Naive thymus-derived CD8-positive, alpha-beta T cell (primary cell): Measurements from ENCODE around the gene ASB3. TPM values are rescaled to one million over a fixed set of nuclear protein-coding genes. Genes with fewer than 3 reads are reported as not detected.

ENCODE experiments used
- ATAC-seq, 2 donors: fragments of 150-1000 bp; cut with Tn5 transposase in 1 of 2; sonication (Bioruptor Pico), chemical (Tn5 transposase) in 1 of 2; 1 replicate in 1 of 2; 2 replicates in 1 of 2; pipeline ENCODE4 v1.10.0; 2021; ENCODE audit warnings: mild to moderate bottlenecking in 2 of 2, moderate library complexity in 2 of 2
- POLR2A ChIA-PET: fragments of 350-600 bp; sonication (Branson Sonifier 250); formaldehyde crosslinking; loops from one replicate; lab custom pipeline; 2021; ENCODE audit warnings: antibody characterized with exemption; lab: Charles Lee
- DNase-seq, 10 donors: peaks; one replicate each; pipeline versions ENCODE4 v3.0.0 to v3.0.0-alpha.2; 2020 to 2022
- H3K27ac Mint-ChIP-seq, 10 donors: one replicate each; pipeline ENCODE4 v1.8.0; 2020 to 2022; ENCODE audit warnings: mild to moderate bottlenecking in 10 of 10, mixed read lengths in 10 of 10, moderate library complexity in 4 of 10, inconsistent platforms in 1 of 10
- H3K27me3 Mint-ChIP-seq, 5 donors: one replicate each; pipeline ENCODE4 v1.8.0; 2021 to 2022; ENCODE audit warnings: mixed read lengths in 5 of 5
- H3K36me3 Mint-ChIP-seq, 3 donors: one replicate each; pipeline ENCODE4 v1.8.0; 2020 to 2022; ENCODE audit warnings: mixed read lengths in 3 of 3, mild to moderate bottlenecking in 2 of 3, inconsistent platforms in 1 of 3
- H3K4me1 Mint-ChIP-seq, 4 donors: one replicate each; pipeline ENCODE4 v1.8.0; 2021 to 2022; ENCODE audit warnings: mixed read lengths in 4 of 4
- H3K4me3 Mint-ChIP-seq, 10 donors: one replicate each; pipeline ENCODE4 v1.8.0; 2020 to 2022; ENCODE audit warnings: mild to moderate bottlenecking in 10 of 10, mixed read lengths in 10 of 10, moderate library complexity in 6 of 10, inconsistent platforms in 1 of 10
- H3K9me3 Mint-ChIP-seq, 9 donors: one replicate each; pipeline ENCODE4 v1.8.0; 2020 to 2022; ENCODE audit warnings: mixed read lengths in 9 of 9, mild to moderate bottlenecking in 3 of 9, inconsistent platforms in 1 of 9, moderate library complexity in 1 of 9
- polyA plus RNA-seq, 3 donors: library from polyadenylated mRNA; unstranded; fragments of 300-500 nt; fragmentation: Illumina TruSeq; gene quantifications; one replicate each; pipeline ENCODE4 v1.2.3, GENCODE V29; 2021
- total RNA-seq, 8 experiments: library from RNA in 2 of 8; stranded (reverse) in 2 of 8; gene quantifications; one replicate each; pipeline ENCODE4 v1.2.3 and lab custom pipeline; 2021 to 2026

The ASB3 gene
- total and polyA plus RNA-seq, 5 experiments from 2014 or later, result 14.9 to 39.8 (median 17.4) TPM

DNA sequence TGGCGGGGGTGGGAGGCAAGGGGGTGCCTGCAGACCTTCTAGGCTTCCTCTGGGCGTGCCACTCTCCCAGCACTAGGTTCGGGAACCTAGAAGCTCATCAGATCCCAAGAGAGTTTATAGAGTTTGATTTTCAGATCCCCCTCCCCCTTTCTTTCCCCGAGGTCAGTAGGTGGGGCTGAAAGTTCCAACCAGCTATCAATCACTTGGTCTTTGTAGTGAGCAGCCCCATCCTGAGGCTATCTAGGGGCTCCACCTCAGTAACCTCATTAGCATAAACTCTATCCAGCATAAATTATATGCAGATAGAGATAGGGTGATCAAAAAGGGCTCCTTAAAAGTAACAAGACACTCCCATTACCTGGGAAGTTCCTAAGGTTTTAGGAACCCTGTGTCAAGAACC, 32.9 kb upstream of the ASB3 start:
- ATAC-seq (no peak), DNase-seq (no peak)
- Mint-ChIP-seq H3K27me3 (no peaks in the 10 kb centered on the region), H3K27ac (peak overlapping the region in 3 of 10 donors; percentile 27 to 51 (median 43)), H3K36me3 (peaks cover 6 to 49% (median 25%) of the 10 kb centered on the region in 3 donors), H3K4me1 (no peaks in the 10 kb centered on the region), H3K9me3 (no peaks in the 10 kb centered on the region), H3K4me3 (no peak overlapping the region)
- POLR2A ChIA-PET, result no interaction called here

DNA sequence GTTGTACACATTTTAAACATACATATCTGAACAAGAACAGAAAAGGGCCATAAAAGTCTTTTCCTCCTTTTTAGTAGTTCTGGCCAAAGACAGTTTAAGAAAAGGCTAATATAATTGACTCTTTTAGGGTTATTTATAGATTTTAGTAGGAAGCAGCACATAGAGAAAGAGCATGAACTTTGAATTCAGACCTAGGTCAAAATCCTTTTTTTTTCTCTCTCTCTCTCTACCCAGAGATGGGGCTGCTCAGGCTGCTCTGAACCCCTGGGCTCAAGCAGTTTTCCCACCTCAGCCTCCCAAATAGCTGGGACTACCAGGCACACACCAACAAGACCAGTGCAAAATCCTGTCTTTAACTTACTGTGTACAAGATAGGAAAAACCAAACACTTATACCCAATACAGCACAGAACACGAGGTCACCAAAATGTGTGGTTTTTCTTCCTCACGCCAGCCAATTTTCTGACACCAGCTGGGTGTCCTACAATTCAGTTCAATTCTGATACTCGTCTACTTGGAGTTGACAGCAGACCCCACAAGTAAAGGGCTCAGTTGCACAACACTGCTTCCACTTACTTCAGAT, 32.2 kb upstream of the ASB3 start:
- POLR2A ChIA-PET, result no interaction called here
- no peak for DNase-seq
- Mint-ChIP-seq H3K9me3 (no peaks in the 10 kb centered on the region), H3K36me3 (peaks cover 6 to 54% (median 25%) of the 10 kb centered on the region in 3 donors), H3K4me1 (no peaks in the 10 kb centered on the region), H3K27me3 (no peaks in the 10 kb centered on the region), H3K4me3 (no peak overlapping the region), H3K27ac (peak overlapping the region in 3 of 10 donors; percentile 6 to 70 (median 43))
- no peak for ATAC-seq

DNA sequence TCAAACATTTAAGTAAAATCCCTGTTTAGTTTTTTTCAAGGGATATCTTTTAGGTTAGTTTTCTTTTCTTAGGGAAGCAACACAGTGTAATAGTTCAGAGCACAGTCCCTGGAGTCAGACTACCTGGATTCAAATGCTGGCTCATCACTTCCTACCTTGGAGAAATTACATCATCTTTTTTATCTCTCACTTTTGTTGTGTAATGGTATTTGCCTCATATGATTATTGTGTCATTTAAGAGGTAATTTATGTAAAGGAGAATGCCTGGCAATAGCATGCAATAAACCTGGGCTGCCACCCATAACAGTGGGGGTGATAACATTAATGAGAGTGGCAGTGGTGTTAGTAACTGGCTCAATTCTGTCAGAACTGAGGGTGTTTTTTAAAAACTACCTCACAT, 26.4 kb upstream of the ASB3 start:
- H3K36me3 Mint-ChIP-seq, result peaks cover 6 to 92% (median 39%) of the 10 kb centered on the region in 3 donors
- POLR2A ChIA-PET, result no interaction called here

DNA sequence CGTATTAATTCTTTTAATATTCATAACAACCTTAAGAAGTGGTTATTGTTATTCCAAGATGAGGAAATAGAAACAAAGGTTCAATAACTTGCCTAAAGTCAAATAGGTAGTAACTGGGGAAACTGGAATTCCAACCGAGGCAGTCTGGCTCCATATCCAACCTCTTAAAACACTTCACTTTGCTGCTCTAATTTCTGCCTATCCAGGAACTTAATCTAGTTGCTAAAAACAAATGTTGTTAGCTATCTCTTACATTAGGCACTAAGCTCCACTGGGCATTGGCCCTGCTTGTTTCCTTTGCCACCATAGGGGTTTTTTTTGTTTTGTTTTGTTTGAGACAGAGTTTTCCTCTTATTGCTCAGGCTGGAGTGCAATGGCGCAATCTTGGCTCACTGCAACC, 24.8 kb upstream of the ASB3 start:
- H3K27ac Mint-ChIP-seq, result no peak overlapping the region
- peaks cover 0 to 3% (median 0%) of the 10 kb centered on the region in 4 donors for H3K4me1 Mint-ChIP-seq
- H3K36me3 Mint-ChIP-seq, result peaks cover 0 to 93% (median 33%) of the 10 kb centered on the region in 3 donors
- no peaks in the 10 kb centered on the region for H3K9me3 Mint-ChIP-seq
- no peak overlapping the region for H3K4me3 Mint-ChIP-seq
- no peaks in the 10 kb centered on the region for H3K27me3 Mint-ChIP-seq
- no peak for DNase-seq
- ATAC-seq, result no peak
- POLR2A ChIA-PET, result no interaction called here

More for the DNA sequence above, 26.4 kb upstream of the ASB3 start:
- Mint-ChIP-seq H3K27ac (peak overlapping the region in 1 of 10 donors; percentile 9), H3K4me3 (no peak overlapping the region), H3K27me3 (no peaks in the 10 kb centered on the region), H3K9me3 (no peaks in the 10 kb centered on the region), H3K4me1 (no peaks in the 10 kb centered on the region)
- DNase-seq (no peak), ATAC-seq (no peak)

DNA sequence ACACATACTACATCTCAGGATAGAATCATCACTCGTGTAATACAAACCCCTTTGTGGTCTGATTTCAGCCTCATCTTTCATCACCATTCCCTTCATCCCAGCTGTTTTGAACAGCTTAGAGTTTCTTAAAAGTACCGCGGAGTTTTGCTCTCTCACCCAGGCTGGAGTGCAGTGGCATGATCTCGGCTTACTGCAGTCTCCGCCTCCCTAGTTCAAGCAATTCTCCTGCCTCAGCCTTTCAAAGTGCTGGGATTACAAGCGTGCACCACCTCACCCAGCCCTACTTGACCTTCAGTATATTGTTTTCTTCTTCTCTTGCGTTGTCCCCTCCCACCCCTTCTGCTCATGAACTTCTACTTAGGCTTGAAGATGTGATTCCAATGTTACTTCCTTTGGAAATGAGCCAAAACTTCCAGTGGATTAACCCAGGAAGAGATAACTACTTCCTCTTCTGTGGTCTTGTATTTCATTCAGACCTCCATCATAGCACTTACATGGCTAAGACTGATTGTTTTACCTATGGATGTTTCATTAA, 15.9 kb upstream of the ASB3 start:
- ATAC-seq (no peak), DNase-seq (no peak)
- peaks cover 0 to 5% (median 0%) of the 10 kb centered on the region in 4 donors for H3K4me1 Mint-ChIP-seq
- peaks cover 7 to 86% (median 12%) of the 10 kb centered on the region in 3 donors for H3K36me3 Mint-ChIP-seq
- H3K9me3 Mint-ChIP-seq, result no peaks in the 10 kb centered on the region
- H3K4me3 Mint-ChIP-seq, result no peak overlapping the region
- no peaks in the 10 kb centered on the region for H3K27me3 Mint-ChIP-seq
- peak overlapping the region in 4 of 10 donors; percentile 0 to 29 (median 20) for H3K27ac Mint-ChIP-seq
- POLR2A ChIA-PET, result no interaction called here

DNA sequence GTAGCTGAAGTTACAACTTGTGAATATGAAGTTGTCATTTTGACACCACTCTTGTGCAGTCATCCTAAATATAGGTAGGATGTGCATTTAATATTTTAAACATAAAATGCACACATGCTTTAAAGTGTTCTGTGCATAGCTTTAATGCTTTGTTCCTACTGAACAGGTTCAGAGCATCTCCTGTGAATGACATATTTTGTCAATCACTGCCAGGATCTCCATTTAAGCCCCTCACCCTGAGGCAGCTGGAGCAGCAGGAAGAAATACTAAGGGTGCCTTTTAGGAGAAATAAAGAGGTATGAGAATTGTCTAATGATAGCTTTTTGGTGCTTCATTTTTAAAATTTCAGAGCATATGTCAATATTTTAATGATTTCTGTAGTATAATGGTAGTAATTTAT, 14.8 kb upstream of the ASB3 start:
- ATAC-seq (no peak), DNase-seq (no peak)
- Mint-ChIP-seq H3K4me1 (peaks cover 0 to 2% (median 0%) of the 10 kb centered on the region in 4 donors), H3K36me3 (peaks cover 7 to 80% (median 9%) of the 10 kb centered on the region in 3 donors), H3K4me3 (no peak overlapping the region), H3K27me3 (no peaks in the 10 kb centered on the region), H3K9me3 (no peaks in the 10 kb centered on the region), H3K27ac (no peak overlapping the region)
- POLR2A ChIA-PET, result interaction anchor here (0.7 kb wide), 1 partner anchor 576 kb away, joined by 3 read pairs; no protein-coding TSS in a partner anchor

DNA sequence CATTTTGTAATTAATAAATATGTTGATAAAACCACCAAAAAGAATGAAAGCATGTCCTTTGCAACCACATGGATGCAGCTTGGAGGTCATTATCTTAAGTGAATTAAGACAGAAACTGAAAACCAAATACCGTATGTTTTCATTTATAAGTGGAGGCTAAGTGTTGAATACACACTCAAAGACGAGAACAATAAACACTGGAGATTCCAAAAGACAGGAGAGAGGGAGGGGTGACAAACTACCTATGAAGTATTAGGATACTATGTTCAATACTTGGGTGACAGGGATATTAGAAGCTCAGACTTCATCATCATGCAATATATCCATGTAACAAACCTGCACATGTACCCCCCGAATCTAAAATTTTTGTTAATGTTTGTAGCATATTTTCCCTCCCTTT, 7.1 kb upstream of the ASB3 start:
- no peak for DNase-seq

DNA sequence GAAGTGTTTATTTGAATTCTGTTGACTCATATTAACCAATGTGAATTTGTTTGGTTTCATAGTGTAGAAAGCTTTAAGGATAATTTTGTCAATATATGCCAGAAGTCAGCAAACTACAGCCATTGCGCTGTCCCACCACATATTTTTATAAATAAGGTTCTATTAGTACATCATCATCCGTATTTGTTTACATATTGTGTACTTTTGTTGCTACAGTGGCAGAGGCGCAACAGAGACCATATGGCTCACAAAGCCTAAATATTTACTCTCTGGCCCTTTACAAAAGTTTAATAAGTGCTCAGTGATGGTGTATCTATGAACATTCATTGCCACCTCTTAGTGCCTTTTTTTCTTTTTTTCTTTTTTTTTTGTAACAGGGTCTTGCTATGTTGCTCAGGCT, 6.5 kb upstream of the ASB3 start:
- Mint-ChIP-seq H3K4me3 (no peak overlapping the region), H3K4me1 (peaks cover 4 to 32% (median 13%) of the 10 kb centered on the region in 4 donors), H3K27ac (peak overlapping the region in 3 of 10 donors; percentile 26 to 47 (median 29)), H3K36me3 (peaks cover 0 to 40% (median 7%) of the 10 kb centered on the region in 3 donors), H3K27me3 (no peaks in the 10 kb centered on the region), H3K9me3 (no peaks in the 10 kb centered on the region)
- POLR2A ChIA-PET, result interaction anchor here (0.7 kb wide), 1 partner anchor 873 kb away, joined by 3 read pairs; no protein-coding TSS in a partner anchor
- DNase-seq, result no peak
- ATAC-seq, result no peak

More for the DNA sequence above, 7.1 kb upstream of the ASB3 start:
- H3K4me3 Mint-ChIP-seq, result no peak overlapping the region
- ATAC-seq, result no peak
- H3K27me3 Mint-ChIP-seq, result no peaks in the 10 kb centered on the region
- peaks cover 0 to 44% (median 7%) of the 10 kb centered on the region in 3 donors for H3K36me3 Mint-ChIP-seq
- POLR2A ChIA-PET, result no interaction called here
- H3K27ac Mint-ChIP-seq, result peak overlapping the region in 3 of 10 donors; percentile 26 to 47 (median 29)
- H3K9me3 Mint-ChIP-seq, result no peaks in the 10 kb centered on the region
- H3K4me1 Mint-ChIP-seq, result peaks cover 0 to 26% (median 9%) of the 10 kb centered on the region in 4 donors

DNA sequence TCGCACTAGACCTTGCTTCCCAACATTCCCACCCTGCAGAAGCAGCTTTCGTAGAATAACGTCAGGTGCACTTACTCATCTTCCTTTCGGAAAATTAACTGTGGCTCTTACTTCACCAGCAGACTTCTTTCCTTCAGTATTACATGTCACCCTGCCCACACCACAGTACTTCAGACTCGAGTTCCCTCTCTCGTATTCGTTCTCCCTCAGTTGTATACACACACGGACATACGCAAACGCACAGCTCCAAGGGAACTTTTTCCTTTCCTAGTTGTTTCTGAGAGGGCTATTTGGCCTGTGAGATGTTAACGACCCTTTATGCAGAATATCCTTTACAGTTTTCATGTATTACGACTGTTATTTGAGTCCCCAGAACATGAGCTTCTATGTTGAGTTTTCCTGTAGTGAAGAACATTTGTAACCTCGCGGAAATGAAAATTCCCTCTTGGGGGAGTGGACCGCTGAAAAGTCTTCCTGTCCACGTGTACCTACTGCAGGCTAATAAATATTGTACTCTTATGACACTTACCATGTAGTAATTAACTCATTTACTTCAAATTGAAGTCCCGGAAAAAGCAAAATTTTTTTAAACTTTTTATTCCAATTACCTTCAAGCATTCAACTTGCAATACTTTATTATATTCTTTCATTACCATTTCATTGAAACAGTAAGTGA, 999 bp upstream of the ASB3 start:
- peak overlapping the region; percentile 90 to 99 (median 96) for H3K4me3 Mint-ChIP-seq
- DNase-seq (peak in 1 of 10 donors; percentile 10), ATAC-seq (no peak)
- H3K9me3 Mint-ChIP-seq, result no peaks in the 10 kb centered on the region
- POLR2A ChIA-PET, result interaction anchor here (0.6 to 2.0 kb wide), 4 partner anchors 8 to 47 kb away, joined by 4 to 34 read pairs (median 6); partner anchors contain the start of gene CHAC2
- peak overlapping the region; percentile 91 to 99 (median 96) for H3K27ac Mint-ChIP-seq
- no peaks in the 10 kb centered on the region for H3K27me3 Mint-ChIP-seq
- peaks cover 0 to 6% (median 0%) of the 10 kb centered on the region in 3 donors for H3K36me3 Mint-ChIP-seq
- H3K4me1 Mint-ChIP-seq, result peaks cover 20 to 70% (median 49%) of the 10 kb centered on the region in 4 donors

DNA sequence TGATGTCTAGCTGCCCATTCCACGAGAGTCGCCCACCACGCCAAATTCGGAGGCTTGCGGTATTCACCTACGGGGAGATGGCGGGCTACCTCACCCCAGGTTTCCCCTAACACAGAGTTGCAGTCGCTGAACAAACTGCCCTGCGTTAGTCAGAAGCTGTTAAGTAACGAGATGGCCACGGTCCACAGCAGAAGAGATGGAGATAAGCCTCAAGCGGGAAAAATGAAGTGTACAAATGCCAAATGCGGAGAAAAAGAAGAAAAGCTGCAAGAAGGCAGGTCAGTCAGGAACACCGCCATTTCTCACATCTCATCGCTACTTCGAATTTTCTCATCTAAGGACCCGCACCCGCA, 425 bp downstream of the ASB3 start:
- H3K27me3 Mint-ChIP-seq, result no peaks in the 10 kb centered on the region
- peak overlapping the region; percentile 90 to 99 (median 96) for H3K4me3 Mint-ChIP-seq
- H3K4me1 Mint-ChIP-seq, result peaks cover 23 to 72% (median 55%) of the 10 kb centered on the region in 4 donors
- POLR2A ChIA-PET, result interaction anchor here (0.5 to 2.0 kb wide), 4 partner anchors 10 to 1171 kb away, joined by 3 to 34 read pairs (median 4); partner anchors contain the start of gene CHAC2
- H3K9me3 Mint-ChIP-seq, result no peaks in the 10 kb centered on the region
- peak overlapping the region; percentile 91 to 99 (median 96) for H3K27ac Mint-ChIP-seq
- DNase-seq (peak in 5 of 10 donors; percentile 7 to 63 (median 16)), ATAC-seq (peak; percentile 27 to 41)
- peaks cover 0 to 20% (median 2%) of the 10 kb centered on the region in 3 donors for H3K36me3 Mint-ChIP-seq

DNA sequence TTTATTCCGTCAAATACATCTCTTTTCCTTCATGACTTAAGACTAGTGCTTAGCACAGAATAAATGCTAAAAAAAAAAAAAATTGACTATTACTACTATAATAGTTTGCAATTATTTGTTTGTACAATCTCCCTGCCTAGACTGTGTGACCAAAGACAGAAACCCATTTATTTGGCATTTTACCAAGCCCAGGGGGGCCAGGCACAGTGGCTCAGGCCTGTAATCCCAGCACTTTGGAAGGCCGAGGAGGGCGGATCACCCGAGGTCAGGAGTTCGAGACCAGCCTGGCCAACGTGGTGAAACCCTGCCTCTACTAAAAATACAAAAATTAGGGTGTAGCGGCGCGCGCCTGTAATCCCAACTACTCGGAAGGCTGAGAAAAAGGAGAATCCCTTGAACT, 1.4 kb downstream of the ASB3 start:
- H3K36me3 Mint-ChIP-seq, result peaks cover 0 to 28% (median 2%) of the 10 kb centered on the region in 3 donors
- H3K4me1 Mint-ChIP-seq, result peaks cover 21 to 68% (median 54%) of the 10 kb centered on the region in 4 donors
- DNase-seq (no peak), ATAC-seq (no peak)
- no peaks in the 10 kb centered on the region for H3K27me3 Mint-ChIP-seq
- POLR2A ChIA-PET, result interaction anchor here (0.5 to 2.0 kb wide), 3 partner anchors 18 to 1193 kb away, joined by 3 to 34 read pairs (median 4); partner anchors contain the start of gene CHAC2
- peak overlapping the region; percentile 90 to 99 (median 96) for H3K4me3 Mint-ChIP-seq
- H3K9me3 Mint-ChIP-seq, result no peaks in the 10 kb centered on the region
- H3K27ac Mint-ChIP-seq, result peak overlapping the region in 8 of 10 donors; percentile 25 to 99 (median 88)

DNA sequence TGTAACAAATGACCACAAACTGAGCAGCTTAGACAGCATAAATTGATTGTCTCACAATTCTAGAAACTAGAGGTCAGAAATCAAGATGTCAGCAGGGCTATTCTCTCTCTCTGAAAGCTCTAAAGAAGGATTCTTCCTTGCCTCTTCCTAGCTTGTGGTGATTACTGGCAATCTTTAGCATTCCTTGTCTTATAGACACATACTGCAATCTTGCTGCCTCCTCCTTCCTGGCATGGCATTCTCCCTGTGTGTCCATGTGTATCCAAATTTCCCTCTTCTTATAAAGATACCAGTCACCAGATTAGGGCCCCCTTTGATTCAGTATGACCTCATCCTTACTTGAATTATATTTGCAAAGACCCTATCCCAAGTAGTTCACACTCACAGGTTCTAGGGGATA, 2.3 kb downstream of the ASB3 start:
- Mint-ChIP-seq H3K9me3 (no peaks in the 10 kb centered on the region), H3K27ac (peak overlapping the region in 9 of 10 donors; percentile 6 to 99 (median 45)), H3K4me3 (peak overlapping the region; percentile 90 to 99 (median 96)), H3K36me3 (peaks cover 0 to 36% (median 6%) of the 10 kb centered on the region in 3 donors), H3K4me1 (peaks cover 23 to 67% (median 56%) of the 10 kb centered on the region in 4 donors), H3K27me3 (no peaks in the 10 kb centered on the region)
- ATAC-seq (no peak), DNase-seq (no peak)
- POLR2A ChIA-PET, result interaction anchor here (1.3 kb wide), 1 partner anchor 17 kb away, joined by 4 read pairs; no protein-coding TSS in a partner anchor
